Left ventricle myocardium superior (tissue), 1 donor: ENCODE results near the gene SIGLEC1. TPM values are rescaled to one million over a fixed set of nuclear protein-coding genes. Genes with fewer than 3 reads are reported as not detected.

Experiments
- ATAC-seq: fragments of 200-7000 bp; cut with Tn5 transposase; one replicate; pipeline ENCODE4 v1.9.1; 2020; ENCODE audit warnings: mild to moderate bottlenecking, moderate library complexity
- DNase-seq: peaks from one replicate; pipeline ENCODE4 v3.0.0-alpha.2; 2020
- intact Hi-C: fragments of 100-400 bp; cut with micrococcal nuclease; formaldehyde crosslinking; loops from one replicate; pipeline ENCODE4 v1.11.0; 2022
- total RNA-seq: library from RNA; stranded (reverse); fragmentation: NEBNext Ultra II Directional; extraction: Animal tissue kit (Norgen Biotek cat#: 25700); gene quantifications from one replicate; pipeline ENCODE4 v1.2.1, GENCODE V29; 2021
- donor health status: DM: no; HTN: yes; CAD: no; lungs with severe emphysema.

Gene SIGLEC1
- total RNA-seq, 1 donor from 2014 or later, result 7.1 TPM

DNA sequence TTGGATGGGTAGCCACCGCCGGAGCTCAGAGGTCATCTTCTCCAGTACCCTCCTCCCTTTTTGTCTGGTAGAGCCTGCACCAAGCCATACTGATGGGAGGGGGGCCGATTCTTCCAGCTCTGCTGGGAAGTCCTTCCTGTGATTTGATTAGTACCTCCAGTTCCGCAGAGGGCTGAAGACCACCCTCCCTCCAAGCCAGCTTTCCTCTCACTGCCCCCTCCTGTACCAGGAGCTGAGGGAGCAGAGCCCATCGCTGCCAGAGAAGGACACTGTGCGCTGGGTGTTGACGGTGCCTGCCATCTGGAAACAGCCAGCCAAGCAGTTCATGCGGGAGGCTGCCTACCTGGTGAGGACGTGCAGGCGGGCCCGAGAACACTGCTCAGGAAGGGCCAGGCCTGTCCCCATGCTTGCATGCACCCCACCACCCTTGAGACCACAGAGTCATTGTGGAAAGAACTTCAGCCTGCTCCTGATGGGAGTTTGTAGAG, 33.3 kb upstream of the SIGLEC1 start:
- DNase-seq (no peak), ATAC-seq (no peak)
- intact Hi-C loops, result no loop called here

DNA sequence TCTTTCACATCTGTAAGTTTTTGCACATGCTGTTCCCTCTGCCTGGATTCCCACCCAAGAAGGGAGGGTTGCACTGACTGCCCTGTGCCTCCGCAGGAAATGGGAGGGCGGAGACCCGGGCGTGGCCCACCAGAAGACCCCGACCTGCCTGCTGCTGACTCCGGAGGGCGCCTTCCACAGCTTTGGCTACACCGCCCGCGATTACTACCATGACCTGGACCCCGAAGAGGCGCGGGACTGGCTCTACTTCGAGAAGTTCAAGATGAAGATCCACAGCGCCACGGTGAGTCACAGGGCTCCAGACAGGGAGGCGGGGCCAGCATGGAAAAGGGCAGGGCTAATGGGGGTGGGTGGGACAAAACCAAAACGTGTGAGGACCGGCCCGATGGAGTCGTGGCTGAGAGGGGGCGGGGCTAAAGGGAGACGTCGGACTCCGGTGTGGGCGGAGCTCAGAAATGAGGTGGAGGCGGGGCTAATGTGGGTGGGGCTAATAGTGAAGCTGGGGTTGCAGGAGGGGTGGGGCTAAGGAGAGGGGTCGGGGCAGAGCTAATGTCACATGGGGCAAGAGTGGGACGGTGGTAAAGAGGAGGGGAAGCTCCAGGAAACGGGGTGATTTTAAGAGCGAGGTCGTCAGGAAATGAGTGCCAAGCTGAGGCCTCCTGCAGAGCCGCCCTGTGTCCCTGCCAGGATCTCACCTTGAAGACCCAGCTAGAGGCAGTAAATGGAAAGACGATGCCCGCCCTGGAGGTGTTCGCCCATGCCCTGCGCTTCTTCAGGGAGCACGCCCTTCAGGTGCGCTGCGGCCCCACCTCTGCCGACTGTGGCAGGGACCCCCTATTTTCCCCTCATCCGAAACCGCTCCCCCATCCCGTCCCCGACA, 32.6 kb upstream of the SIGLEC1 start:
- ATAC-seq (peak; percentile 58), DNase-seq (peak; percentile 78)
- intact Hi-C loops, result no loop called here

GRCh38 chr20:3744037-3744436, 31.6 kb upstream of the SIGLEC1 start:
- no peak for DNase-seq
- intact Hi-C loops, result no loop called here
- no peak for ATAC-seq

GRCh38 chr20:3743251-3743650, 30.9 kb upstream of the SIGLEC1 start:
- intact Hi-C loops, result no loop called here
- ATAC-seq, result no peak

DNA sequence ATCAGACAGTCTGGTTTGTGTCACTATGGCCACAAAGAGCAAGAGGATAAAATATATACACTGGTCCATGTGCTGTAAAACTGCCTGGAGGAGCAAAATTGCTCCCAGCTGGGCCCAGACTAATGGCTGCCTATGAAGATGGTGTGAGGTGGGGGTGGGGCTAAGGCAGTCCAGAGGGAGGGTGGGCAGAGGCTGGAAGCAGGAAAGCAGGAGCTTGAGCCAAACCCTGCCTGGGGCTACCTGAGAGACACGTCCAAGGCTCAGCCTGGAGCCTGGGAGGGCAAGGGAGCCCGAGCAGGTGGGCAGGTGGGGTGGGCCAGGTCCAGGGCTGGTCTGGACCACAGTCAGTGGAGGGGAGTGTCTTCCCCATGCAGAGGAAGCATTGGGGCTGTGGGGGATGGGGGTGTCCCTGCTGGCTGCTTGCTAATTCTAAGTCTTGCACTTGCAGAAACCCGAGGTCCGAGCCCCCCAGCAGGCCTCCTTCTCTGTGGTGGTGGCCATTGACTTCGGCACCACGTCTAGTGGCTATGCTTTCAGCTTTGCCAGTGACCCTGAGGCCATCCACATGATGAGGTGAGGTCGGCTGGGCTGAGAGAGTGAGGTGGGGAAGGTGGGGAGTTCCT, 29.5 kb upstream of the SIGLEC1 start:
- intact Hi-C loops, result no loop called here
- ATAC-seq, result no peak

More at GRCh38 chr20:3743251-3743650, 30.9 kb upstream of the SIGLEC1 start:
- no peak for DNase-seq

GRCh38 chr20:3740615-3741301, 28.4 kb upstream of the SIGLEC1 start:
- ATAC-seq, result no peak
- intact Hi-C loops, result no loop called here
- DNase-seq, result no peak

More for the DNA sequence above, 29.5 kb upstream of the SIGLEC1 start:
- no peak for DNase-seq

DNA sequence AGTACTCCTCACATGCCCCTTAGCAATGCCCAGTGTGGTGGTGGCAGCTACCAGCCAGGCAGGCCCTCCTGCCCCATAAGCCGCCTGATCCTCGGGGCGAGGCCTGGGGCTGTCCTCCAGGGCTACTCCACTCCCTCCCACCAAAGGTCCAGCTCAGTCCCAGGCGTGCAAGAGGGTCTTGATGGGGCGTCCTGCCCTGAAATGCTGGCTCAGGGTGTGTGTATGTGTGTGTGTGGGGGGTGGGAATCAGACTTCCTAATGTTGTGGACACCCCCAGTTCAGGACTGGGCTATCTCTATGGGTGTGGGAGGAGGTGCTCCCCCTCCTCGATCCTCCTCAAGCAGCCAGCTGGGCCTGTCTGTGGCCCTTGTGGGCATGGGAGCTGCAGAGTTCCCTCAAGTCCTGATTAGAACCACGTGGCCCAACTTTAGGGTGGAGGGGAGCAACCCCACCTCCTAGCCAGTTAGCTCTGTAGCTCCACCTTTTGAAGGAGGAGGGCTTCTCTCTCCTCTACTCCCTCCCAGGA, 27.6 kb upstream of the SIGLEC1 start:
- intact Hi-C loops, result no loop called here
- no peak for ATAC-seq

DNA sequence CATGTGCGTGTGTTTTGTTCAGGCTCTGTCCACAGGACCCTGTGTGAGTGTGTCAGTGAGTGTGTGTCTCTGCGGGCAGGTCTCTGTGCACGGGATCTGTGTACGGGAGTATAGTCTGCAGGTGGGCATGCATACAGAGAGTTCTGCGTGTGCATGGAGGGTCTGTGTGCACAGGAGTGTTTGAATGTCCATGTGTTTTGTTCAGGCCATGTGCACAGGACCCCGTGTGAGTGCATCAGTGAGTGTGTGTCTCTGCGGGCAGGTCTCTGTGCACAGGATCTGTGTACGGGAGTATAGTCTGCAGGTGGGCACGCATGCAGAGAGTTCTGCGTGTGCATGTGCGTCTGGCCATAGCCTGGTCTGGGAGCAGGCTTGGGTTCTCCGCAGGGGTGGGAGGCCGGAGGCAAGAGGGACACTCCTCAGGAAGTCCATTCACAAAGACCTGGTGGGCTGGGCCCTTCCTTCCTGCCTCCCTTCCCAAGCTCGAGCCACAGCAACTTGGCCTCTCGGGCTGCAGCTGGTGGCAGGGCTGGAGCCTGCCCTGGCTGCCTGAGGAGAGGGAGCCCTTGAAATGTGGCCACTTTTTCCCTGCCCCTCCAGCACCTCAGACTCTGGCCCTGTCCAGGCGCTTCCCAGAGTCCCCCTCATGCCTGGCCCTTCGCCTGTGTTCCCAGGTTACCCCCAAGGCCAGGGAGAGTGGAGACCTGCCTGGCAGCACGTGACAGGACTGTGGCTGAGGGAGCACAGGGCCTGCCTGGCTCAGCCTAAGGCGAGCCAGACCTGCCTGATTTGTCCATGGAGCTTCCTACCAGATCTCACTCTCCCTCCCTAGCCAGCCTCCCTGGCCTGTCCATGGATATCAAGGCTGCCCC, 26.9 kb upstream of the SIGLEC1 start:
- ATAC-seq (peak; percentile 73), DNase-seq (no peak)
- intact Hi-C loops, result no loop called here

More for the DNA sequence above, 27.6 kb upstream of the SIGLEC1 start:
- no peak for DNase-seq

GRCh38 chr20:3738111-3739053, 26.0 kb upstream of the SIGLEC1 start:
- DNase-seq (peak; percentile 7), ATAC-seq (no peak)
- intact Hi-C loops, result no loop called here

DNA sequence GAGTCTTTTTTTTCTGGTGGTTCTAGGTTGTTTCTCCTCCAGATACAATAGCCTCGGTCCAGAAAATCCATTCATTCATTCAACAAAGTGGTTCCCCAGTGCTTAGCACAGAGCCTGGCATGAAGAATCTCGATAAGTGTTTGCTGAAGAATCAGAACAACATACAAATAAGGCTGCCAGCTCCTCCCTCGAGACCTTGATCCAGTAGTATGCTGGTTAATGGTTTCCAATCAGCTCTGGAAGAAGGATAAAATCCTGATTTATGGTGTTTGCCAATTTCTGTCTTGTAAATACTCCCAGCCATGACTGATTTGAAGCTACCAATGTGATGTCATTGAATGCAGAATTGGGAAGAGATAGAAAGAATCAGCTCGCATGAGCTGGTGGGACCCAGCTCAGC, 23.4 kb upstream of the SIGLEC1 start:
- DNase-seq (no peak), ATAC-seq (no peak)
- intact Hi-C loops, result no loop called here

- DNase-seq, result peak; percentile 57
- intact Hi-C loops, result no loop called here
- peak; percentile 54 for ATAC-seq
Measured at GRCh38 chr20:3734111-3734843, 21.9 kb upstream of the SIGLEC1 start.

GRCh38 chr20:3733119-3733995, 21.0 kb upstream of the SIGLEC1 start:
- peak; percentile 28 for DNase-seq
- ATAC-seq, result peak; percentile 15
- intact Hi-C loops, result no loop called here

GRCh38 chr20:3732327-3733118, 20.1 kb upstream of the SIGLEC1 start, which contains the start of gene HSPA12B:
HSPA12B (plus strand) TSS chr20:3732685; CDS start chr20:3738675, 5,990 bp downstream.
- ATAC-seq, result peak; percentile 44
- intact Hi-C loops, result no loop called here
- peak; percentile 50 for DNase-seq

DNA sequence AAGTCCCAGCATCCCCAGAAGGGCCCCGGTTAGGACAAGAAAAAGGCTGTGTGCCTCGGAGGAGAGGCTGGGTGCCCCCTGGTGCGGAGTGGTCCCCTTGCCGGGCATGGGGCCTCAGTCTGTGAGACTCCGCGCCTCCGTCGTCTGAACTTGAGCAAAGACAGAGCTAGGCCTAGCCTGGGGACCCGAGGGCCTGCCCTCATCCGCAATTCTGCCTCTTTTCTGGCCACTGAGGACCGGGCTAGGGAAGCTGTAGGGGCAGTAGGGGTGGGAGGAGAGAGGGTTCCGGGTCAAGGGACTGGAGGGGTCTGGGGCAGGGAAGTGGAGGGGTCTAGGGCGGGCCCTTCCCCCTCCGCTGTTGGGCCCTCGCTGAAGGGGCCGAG, 19.5 kb upstream of the SIGLEC1 start:
- no peak for DNase-seq
- no peak for ATAC-seq
- intact Hi-C loops, result no loop called here
